Right lobe of liver (tissue), 6 donors: ENCODE data around the gene SCAP. TPM values are rescaled to one million over a fixed set of nuclear protein-coding genes. Genes with fewer than 3 reads are reported as not detected.

Source experiments
- ATAC-seq, 4 donors: fragments of 200-7000 bp; cut with Tn5 transposase; one replicate each; pipeline ENCODE4 v1.9.1; 2020; ENCODE audit warnings: mild to moderate bottlenecking in 4 of 4, moderate library complexity in 4 of 4
- DNase-seq, 3 donors: peaks; one replicate each; pipeline ENCODE4 v3.0.0-alpha.2; 2020
- H3K27ac ChIP-seq, 3 donors: fragments of 200-600 bp; one replicate each; pipeline ENCODE4 v1.8.0; 2022
- H3K27me3 ChIP-seq, 2 donors: fragments of 200-600 bp; one replicate each; pipeline ENCODE4 v1.8.0; 2022
- H3K36me3 ChIP-seq, 4 donors: fragments of 200-600 bp; sonication (generic) in 1 of 4; one replicate each; pipeline versions ENCODE4 v1.5.1 to v1.8.0; 2017 to 2022; ENCODE audit warnings: control low read depth in 1 of 4
- H3K4me1 ChIP-seq, 4 donors: fragments of 200-600 bp; sonication (generic) in 1 of 4; one replicate each; pipeline versions ENCODE4 v1.5.1 to v1.8.0; 2017 to 2022; ENCODE audit warnings: control low read depth in 1 of 4
- H3K4me3 ChIP-seq, 3 donors: fragments of 200-600 bp; one replicate each; pipeline ENCODE4 v1.8.0; 2022
- H3K9me3 ChIP-seq, 4 donors: fragments of 200-600 bp; sonication (generic) in 1 of 4; one replicate each; pipeline versions ENCODE4 v1.5.1 to v1.8.0; 2017 to 2022; ENCODE audit warnings: control low read depth in 1 of 4
- CTCF ChIP-seq, 4 donors: fragments of 200-600 bp in 3 of 4; fragments of 450-650 bp in 1 of 4; IDR thresholded peaks; one replicate each; pipeline versions ENCODE4 v1.5.1 to v1.8.0; 2016 to 2022; ENCODE audit warnings: antibody characterized with exemption in 4 of 4, mild to moderate bottlenecking in 2 of 4
- POLR2A ChIP-seq: fragments of 450-650 bp; IDR thresholded peaks from one replicate; pipeline ENCODE4 v1.6.1; 2017; ENCODE audit warnings: antibody characterized with exemption, mild to moderate bottlenecking
- WGBS: methylation state at CpG from one replicate; pipeline ENCODE4 v1.1.6; 2018; ENCODE audit warnings: low coverage, low lambda C conversion rate; ENCODE audit not compliant: insufficient coverage; ENCODE audit errors: missing lambda C conversion rate; 5-methylcytosine and 5-hydroxymethylcytosine counted together
- intact Hi-C, 2 donors: fragments of 100-400 bp; cut with DNase I; formaldehyde crosslinking; loops; one replicate each; pipeline versions ENCODE4 v1.11.2 to v1.14.1; 2022
- total RNA-seq, 6 experiments: library from RNA; depleted of rRNA in 2 of 6; stranded (reverse); fragments of >200 nt in 2 of 6; fragmentation: NEBNext Ultra II Directional in 3 of 6; extraction: Animal tissue kit (Norgen Biotek cat#: 25700) in 3 of 6; gene quantifications; one replicate each; pipeline versions ENCODE4 v1.1.0 to v1.2.4, GENCODE V29; 2016 to 2023
- donor health status: DM: no; HTN: yes; CAD: no.
- donor health status: DM: no; HTN: no; CAD: no.
- donor health status: DM: no; HTN: no; CAD: no.
- donor health status: DM: no; HTN: yes; CAD: no.
- donor health status: DM: no; HTN: yes; CAD: no.

Gene SCAP
- total RNA-seq, 6 experiments from 2014 or later = 48.8 to 85.1 (median 78.9) TPM

- intact Hi-C loops = no loop called here
- Histone ChIP-seq H3K9me3 (no peaks in the 10 kb centered on the region), H3K36me3 (no peaks in the 10 kb centered on the region), H3K4me3 (no peak overlapping the region), H3K27ac (peak overlapping the region in 1 of 3 donors; percentile 26), H3K4me1 (peaks cover 0 to 39% (median 11%) of the 10 kb centered on the region in 4 donors), H3K27me3 (no peaks in the 10 kb centered on the region)
- DNase-seq (peak in 1 of 3 donors; percentile 21), ATAC-seq (peak in 3 of 4 donors; percentile 20 to 38 (median 32))
- TF ChIP-seq CTCF (IDR thresholded peaks at IDR 0.05) (no peak), POLR2A (no peak)
- 68% methylated on average over 3 of the region's 3 CpGs for WGBS
Measured at GRCh38 chr3:47455806-47456452, 19.8 kb downstream of the SCAP start.

- ATAC-seq (peak in 2 of 4 donors; percentile 28 to 35), DNase-seq (peak in 1 of 3 donors; percentile 34)
- 68% methylated on average over 4 of the region's 4 CpGs for WGBS
- intact Hi-C loops = no loop called here
- TF ChIP-seq CTCF (IDR thresholded peaks at IDR 0.05) (no peak), POLR2A (no peak)
- Histone ChIP-seq H3K4me3 (no peak overlapping the region), H3K9me3 (no peaks in the 10 kb centered on the region), H3K36me3 (no peaks in the 10 kb centered on the region), H3K27me3 (no peaks in the 10 kb centered on the region), H3K27ac (no peak overlapping the region), H3K4me1 (peaks cover 0 to 32% (median 11%) of the 10 kb centered on the region in 4 donors)
Measured at GRCh38 chr3:47452453-47453215, 23.1 kb downstream of the SCAP start.

- TF ChIP-seq CTCF (IDR thresholded peaks at IDR 0.05) (no peak), POLR2A (no peak)
- H3K36me3 ChIP-seq = peaks cover 0 to 14% (median 0%) of the 10 kb centered on the region in 4 donors
Measured at GRCh38 chr3:47444103-47444502, 31.6 kb downstream of the SCAP start.

GRCh38 chr3:47443611-47443995 is 32.1 kb downstream of the SCAP start:
- Histone ChIP-seq H3K27me3 (no peaks in the 10 kb centered on the region), H3K4me3 (peak overlapping the region in 1 of 3 donors; percentile 36), H3K4me1 (peaks cover 0 to 37% (median 17%) of the 10 kb centered on the region in 4 donors), H3K36me3 (peaks cover 0 to 17% (median 0%) of the 10 kb centered on the region in 4 donors), H3K9me3 (no peaks in the 10 kb centered on the region), H3K27ac (peak overlapping the region; percentile 57 to 95 (median 79))
- TF ChIP-seq POLR2A = no peak
- TF ChIP-seq CTCF (IDR thresholded peaks at IDR 0.05) = no peak
- peak; percentile 73 to 84 (median 81) for DNase-seq
- ATAC-seq = peak; percentile 86 to 90 (median 88)
- WGBS = 17% methylated on average over 1 of the region's 5 CpGs
- intact Hi-C loops = no loop called here

More at GRCh38 chr3:47444103-47444502, 31.6 kb downstream of the SCAP start:
- 51% methylated on average over 5 of the region's 5 CpGs for WGBS
- Histone ChIP-seq H3K4me3 (no peak overlapping the region), H3K27me3 (no peaks in the 10 kb centered on the region), H3K27ac (peak overlapping the region; percentile 57 to 95 (median 79)), H3K4me1 (peaks cover 0 to 37% (median 17%) of the 10 kb centered on the region in 4 donors), H3K9me3 (no peaks in the 10 kb centered on the region)
- DNase-seq (peak in 1 of 3 donors; percentile 18), ATAC-seq (no peak)
- intact Hi-C loops = no loop called here
